Left lung (tissue), 10 donors: ENCODE measurements around the gene EPN2. TPM values are rescaled to one million over a fixed set of nuclear protein-coding genes. Genes with fewer than 3 reads are reported as not detected.

Source experiments
- ATAC-seq: fragments of 200-7000 bp; cut with Tn5 transposase; one replicate; pipeline ENCODE4 v1.9.1; 2020; ENCODE audit warnings: moderate library complexity
- DNase-seq, 4 donors: peaks; one replicate each; pipeline ENCODE4 v3.0.0-alpha.2; 2013 to 2020
- H3K27ac ChIP-seq, 2 donors: fragments of 200-600 bp; sonication (generic) in 1 of 2; one replicate each; pipeline versions ENCODE4 v1.5.0 to v1.8.0; 2020 to 2021
- H3K27me3 ChIP-seq, 2 donors: fragments of 200-600 bp; sonication (generic) in 1 of 2; one replicate each; pipeline versions ENCODE4 v1.5.0 to v1.8.0; 2020 to 2021
- H3K36me3 ChIP-seq, 2 donors: fragments of 200-600 bp; sonication (generic) in 1 of 2; one replicate each; pipeline versions ENCODE4 v1.5.0 to v1.8.0; 2020 to 2021
- H3K4me1 ChIP-seq, 2 donors: fragments of 200-600 bp; one replicate each; pipeline ENCODE4 v1.8.0; 2021
- H3K4me3 ChIP-seq, 2 donors: fragments of 200-600 bp; sonication (generic) in 1 of 2; one replicate each; pipeline versions ENCODE4 v1.5.0 to v1.8.0; 2020 to 2021; ENCODE audit warnings: mild to moderate bottlenecking in 1 of 2
- H3K9me3 ChIP-seq, 2 donors: fragments of 200-600 bp; sonication (generic) in 1 of 2; one replicate each; pipeline versions ENCODE4 v1.5.0 to v1.8.0; 2020 to 2021
- intact Hi-C, 2 donors: fragments of 100-400 bp; cut with DNase I; formaldehyde crosslinking; loops; one replicate each; pipeline versions ENCODE4 v1.11.2 to v1.14.2; 2022
- polyA plus RNA-seq, 6 donors: library from polyadenylated mRNA; unstranded; fragments of 120-200 nt; gene quantifications; one replicate each; pipeline ENCODE4 v1.2.1, GENCODE V29; 2013; ENCODE audit not compliant: insufficient read length in 6 of 6
- total RNA-seq, 2 donors: library from RNA; stranded (reverse); fragmentation: NEBNext Ultra II Directional; extraction: Animal tissue kit (Norgen Biotek cat#: 25700); gene quantifications; one replicate each; pipeline ENCODE4 v1.2.1, GENCODE V29; 2021
- TF ChIP-seq, protein P1 (sequence below), 2 donors: fragments of 200-600 bp; sonication (generic) in 1 of 2; IDR thresholded peaks; one replicate each; pipeline versions ENCODE4 v1.5.0 to v1.8.0; 2021; ENCODE audit warnings: antibody characterized with exemption in 2 of 2
- donor health status: DM: no; HTN: yes; CAD: no.
- donor health status: DM: no; HTN: no; CAD: no.

Gene EPN2
- total and polyA plus RNA-seq, 8 donors, result 43.3 to 51.5 (median 48.3) TPM

DNA sequence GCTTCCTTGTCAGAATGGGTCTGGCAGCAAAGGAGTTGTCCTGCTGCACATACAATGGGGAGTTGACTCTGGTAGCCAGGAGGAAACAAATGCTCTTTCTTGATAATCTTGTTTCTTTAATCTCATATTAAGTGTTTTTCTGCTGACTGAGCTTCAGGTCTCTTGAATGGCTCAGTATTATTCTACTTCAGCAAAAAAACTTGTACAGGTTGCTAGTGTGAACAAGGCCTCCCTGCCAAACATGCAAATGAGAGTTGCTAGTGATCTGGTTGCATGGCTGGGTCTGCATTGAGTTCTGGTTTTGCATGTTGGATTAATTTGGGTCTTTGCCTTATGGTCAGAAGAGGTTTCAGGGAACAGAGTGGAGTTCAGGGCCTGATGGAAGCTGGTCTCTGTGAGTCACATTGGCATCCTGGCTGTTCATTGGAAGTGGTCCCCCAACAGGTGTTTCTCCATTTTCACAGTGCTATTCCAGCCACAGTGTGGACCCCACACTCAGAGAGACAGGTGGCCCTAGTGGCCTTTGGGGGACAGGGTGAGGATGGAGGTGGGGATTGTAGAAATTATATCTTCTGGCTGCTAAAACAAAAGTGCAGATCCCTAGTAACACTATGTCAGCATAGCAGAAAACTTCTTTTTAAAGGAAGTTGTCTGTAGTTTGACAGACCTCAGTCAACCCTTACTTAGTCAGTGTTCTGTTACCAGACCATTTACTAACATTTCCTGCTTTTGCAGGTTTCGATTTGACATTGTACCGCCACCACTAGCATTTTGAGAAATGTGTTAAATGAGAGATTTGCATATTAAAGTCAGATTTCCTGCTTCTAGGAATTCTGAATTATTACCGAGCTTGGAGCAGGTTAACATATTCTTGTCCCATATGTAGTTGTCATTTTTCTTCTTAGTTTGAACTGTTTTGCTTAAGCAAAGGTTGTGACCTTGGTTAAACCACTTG is 47.1 kb downstream of the EPN2 start:
- no peak for ATAC-seq
- intact Hi-C loops, result no loop called here
- peaks cover 16 to 28% of the 10 kb centered on the region in 2 donors for H3K4me1 ChIP-seq
- no peak for DNase-seq
- peaks cover 0 to 3% of the 10 kb centered on the region in 2 donors for H3K36me3 ChIP-seq
- H3K9me3 ChIP-seq, result no peaks in the 10 kb centered on the region
- H3K4me3 ChIP-seq, result no peak overlapping the region
- H3K27ac ChIP-seq, result no peak overlapping the region
- TF ChIP-seq, protein P1, sequence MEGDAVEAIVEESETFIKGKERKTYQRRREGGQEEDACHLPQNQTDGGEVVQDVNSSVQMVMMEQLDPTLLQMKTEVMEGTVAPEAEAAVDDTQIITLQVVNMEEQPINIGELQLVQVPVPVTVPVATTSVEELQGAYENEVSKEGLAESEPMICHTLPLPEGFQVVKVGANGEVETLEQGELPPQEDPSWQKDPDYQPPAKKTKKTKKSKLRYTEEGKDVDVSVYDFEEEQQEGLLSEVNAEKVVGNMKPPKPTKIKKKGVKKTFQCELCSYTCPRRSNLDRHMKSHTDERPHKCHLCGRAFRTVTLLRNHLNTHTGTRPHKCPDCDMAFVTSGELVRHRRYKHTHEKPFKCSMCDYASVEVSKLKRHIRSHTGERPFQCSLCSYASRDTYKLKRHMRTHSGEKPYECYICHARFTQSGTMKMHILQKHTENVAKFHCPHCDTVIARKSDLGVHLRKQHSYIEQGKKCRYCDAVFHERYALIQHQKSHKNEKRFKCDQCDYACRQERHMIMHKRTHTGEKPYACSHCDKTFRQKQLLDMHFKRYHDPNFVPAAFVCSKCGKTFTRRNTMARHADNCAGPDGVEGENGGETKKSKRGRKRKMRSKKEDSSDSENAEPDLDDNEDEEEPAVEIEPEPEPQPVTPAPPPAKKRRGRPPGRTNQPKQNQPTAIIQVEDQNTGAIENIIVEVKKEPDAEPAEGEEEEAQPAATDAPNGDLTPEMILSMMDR (IDR thresholded peaks at IDR 0.05), result no peak
- no peaks in the 10 kb centered on the region for H3K27me3 ChIP-seq

DNA sequence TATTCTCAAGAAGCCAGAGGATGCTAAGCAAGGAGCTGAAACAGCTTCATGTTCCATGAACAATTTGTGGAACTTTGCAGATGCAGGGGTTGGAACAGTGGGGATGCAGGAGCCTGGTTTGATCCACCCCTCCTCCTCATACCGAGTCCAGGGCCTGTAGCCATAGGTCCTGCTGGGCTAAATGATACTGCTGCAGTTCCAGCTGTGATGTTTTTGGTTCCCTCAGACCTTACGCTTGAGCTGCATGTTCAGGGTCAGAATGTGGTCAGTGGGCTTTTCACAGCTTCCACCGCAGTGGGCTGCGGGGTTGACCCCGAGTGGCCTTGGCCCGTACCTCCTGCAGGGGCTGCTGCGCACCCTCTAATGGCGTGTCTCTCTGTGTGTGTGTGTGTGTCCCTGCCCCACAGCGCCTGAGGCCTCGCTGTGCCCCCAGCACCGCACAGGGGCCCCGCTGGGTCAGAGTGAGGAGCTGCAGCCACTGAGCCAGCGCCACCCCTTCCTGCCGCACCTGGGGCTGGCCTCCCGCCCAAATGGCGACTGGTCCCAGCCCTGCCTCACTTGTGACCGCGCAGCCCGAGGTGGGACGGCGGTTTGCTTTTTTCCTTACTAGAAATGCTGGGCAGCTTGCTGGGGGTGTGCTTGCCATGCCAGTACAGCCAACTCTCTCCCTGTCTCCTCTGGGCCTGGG is 48.2 kb downstream of the EPN2 start:
- no peak overlapping the region for H3K4me3 ChIP-seq
- peaks cover 0 to 3% of the 10 kb centered on the region in 2 donors for H3K36me3 ChIP-seq
- peaks cover 0 to 5% of the 10 kb centered on the region in 2 donors for H3K27me3 ChIP-seq
- TF ChIP-seq, protein P1 (IDR thresholded peaks at IDR 0.05), result no peak
- DNase-seq, result no peak
- intact Hi-C loops, result no loop called here
- peaks cover 21 to 28% of the 10 kb centered on the region in 2 donors for H3K4me1 ChIP-seq
- no peaks in the 10 kb centered on the region for H3K9me3 ChIP-seq
- ATAC-seq, result no peak
- H3K27ac ChIP-seq, result no peak overlapping the region

DNA sequence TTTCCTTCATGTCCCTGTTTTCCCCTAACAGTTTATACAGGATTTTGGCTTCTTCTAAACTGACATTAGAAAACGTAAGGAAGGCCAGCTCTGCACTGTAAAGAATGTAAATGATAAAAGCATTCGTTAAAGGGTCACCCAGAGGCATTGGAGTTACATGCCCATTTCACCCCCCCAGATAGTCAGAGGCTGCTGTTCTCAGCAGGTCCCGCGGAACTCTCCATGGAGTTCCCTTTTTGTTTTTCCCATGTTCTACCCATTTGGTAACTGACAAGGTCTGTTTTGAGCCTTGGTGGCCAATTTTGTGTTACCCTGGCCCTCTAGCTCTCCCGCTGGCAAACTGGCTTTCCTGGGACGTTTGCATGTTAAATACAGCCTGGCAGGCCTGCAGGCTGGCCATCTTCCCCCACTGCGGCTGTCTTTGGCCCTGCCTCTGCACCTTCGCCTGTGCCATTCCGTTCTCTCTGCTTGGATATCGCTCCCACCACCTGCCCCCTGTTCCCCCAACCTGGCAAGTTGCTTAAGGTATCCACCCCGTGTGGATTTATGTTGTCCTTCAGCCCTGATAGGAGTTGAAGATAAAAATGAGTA is 49.7 kb downstream of the EPN2 start:
- no peak for ATAC-seq
- Histone ChIP-seq H3K4me1 (peaks cover 20 to 29% of the 10 kb centered on the region in 2 donors), H3K27me3 (peaks cover 0 to 8% of the 10 kb centered on the region in 2 donors), H3K36me3 (peaks cover 0 to 3% of the 10 kb centered on the region in 2 donors), H3K4me3 (no peak overlapping the region), H3K9me3 (no peaks in the 10 kb centered on the region), H3K27ac (no peak overlapping the region)
- intact Hi-C loops, result no loop called here
- TF ChIP-seq, protein P1 (IDR thresholded peaks at IDR 0.05), result no peak
- no peak for DNase-seq

DNA sequence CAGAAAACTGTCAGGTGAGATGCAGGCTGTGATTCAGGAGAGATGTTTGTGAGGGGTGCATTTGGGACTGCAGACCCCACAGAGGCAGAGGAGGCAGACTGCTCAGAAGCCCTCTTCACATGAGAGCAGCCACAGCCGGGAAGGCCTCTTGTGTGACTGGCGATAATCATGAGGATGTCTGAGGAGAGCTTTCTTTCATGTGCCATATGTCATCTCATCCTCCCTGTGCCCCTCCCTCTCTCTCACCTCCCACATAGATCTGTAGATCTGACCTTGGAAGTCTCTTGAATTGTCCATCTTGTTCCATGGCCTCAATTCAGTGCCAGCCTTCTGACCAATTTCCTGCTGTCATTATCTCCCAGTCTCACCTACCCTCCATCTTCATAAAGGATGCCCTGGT is 50.5 kb downstream of the EPN2 start:
- intact Hi-C loops, result no loop called here
- DNase-seq, result no peak
- TF ChIP-seq, protein P1 (IDR thresholded peaks at IDR 0.05), result no peak
- ATAC-seq, result no peak
- H3K4me1 ChIP-seq, result peaks cover 20 to 33% of the 10 kb centered on the region in 2 donors
- no peak overlapping the region for H3K27ac ChIP-seq
- H3K27me3 ChIP-seq, result peaks cover 0 to 8% of the 10 kb centered on the region in 2 donors
- peaks cover 0 to 3% of the 10 kb centered on the region in 2 donors for H3K36me3 ChIP-seq
- H3K4me3 ChIP-seq, result no peak overlapping the region
- no peaks in the 10 kb centered on the region for H3K9me3 ChIP-seq
